Lung (tissue), 13 donors: ENCODE measurements around the gene DCAF12L1. TPM values are rescaled to one million over a fixed set of nuclear protein-coding genes. Genes with fewer than 3 reads are reported as not detected.

ENCODE experiments used
- ATAC-seq: fragments of 200-7000 bp; cut with Tn5 transposase; one replicate; pipeline ENCODE4 v1.9.1; 2020; ENCODE audit warnings: moderate number of reproducible peaks; ENCODE audit not compliant: insufficient read depth, low FRiP score
- DNase-seq, 3 donors: peaks; one replicate each; pipeline ENCODE4 v3.0.0-alpha.2; 2013 to 2017
- H3K27ac ChIP-seq, 2 donors: one replicate each; pipeline ENCODE4 v1.5.1; 2013; ENCODE audit warnings: mild to moderate bottlenecking in 2 of 2, moderate library complexity in 2 of 2, control low read depth in 1 of 2, inconsistent platforms in 1 of 2, low read depth in 1 of 2, low read length in 1 of 2
- H3K27me3 ChIP-seq, 3 donors: one replicate each; pipeline ENCODE4 v1.5.1; 2013; ENCODE audit warnings: low read length in 2 of 3; ENCODE audit not compliant: control insufficient read depth in 3 of 3, insufficient read depth in 3 of 3
- H3K36me3 ChIP-seq, 4 donors: one replicate each; pipeline ENCODE4 v1.5.1; 2013; ENCODE audit warnings: low read length in 4 of 4, mild to moderate bottlenecking in 1 of 4, moderate library complexity in 1 of 4; ENCODE audit not compliant: control insufficient read depth in 4 of 4, insufficient read depth in 4 of 4
- H3K4me1 ChIP-seq, 5 donors: one replicate each; pipeline ENCODE4 v1.5.1; 2013; ENCODE audit warnings: low read length in 5 of 5, mild to moderate bottlenecking in 2 of 5, moderate library complexity in 1 of 5; ENCODE audit not compliant: control insufficient read depth in 5 of 5, insufficient read depth in 5 of 5
- H3K4me3 ChIP-seq: one replicate; pipeline ENCODE4 v1.5.1; 2013; ENCODE audit warnings: mild to moderate bottlenecking, control low read depth, moderate library complexity
- H3K9ac ChIP-seq, 2 donors: one replicate each; pipeline ENCODE4 v1.5.1; 2013; ENCODE audit warnings: low read length in 2 of 2, control low read depth in 1 of 2; ENCODE audit not compliant: insufficient read depth in 1 of 2
- H3K9me3 ChIP-seq, 4 donors: one replicate each; pipeline ENCODE4 v1.5.1; 2013; ENCODE audit warnings: low read length in 3 of 4, mild to moderate bottlenecking in 1 of 4, moderate library complexity in 1 of 4; ENCODE audit not compliant: control insufficient read depth in 4 of 4, insufficient read depth in 3 of 4
- WGBS, 2 donors: extraction: QIAGEN DNeasy Blood & Tissue Kit; methylation state at CpG; one replicate each; pipeline ENCODE4 v1.1.7; 2013; 5-methylcytosine and 5-hydroxymethylcytosine counted together
- polyA plus RNA-seq, 2 donors: library from polyadenylated mRNA; stranded (reverse); fragments of 200-250 nt; gene quantifications; one replicate each; pipeline ENCODE4 v1.2.1, GENCODE V29; 2013
- small RNA-seq: library from RNA; depleted of rRNA; stranded (forward); fragments of <200 nt; gene quantifications from one replicate; pipeline ENCODE3, GENCODE V24; 2014; ENCODE audit warnings: low replicate concordance
- total RNA-seq, 2 donors: library from RNA; depleted of rRNA in 1 of 2; stranded (reverse); fragments of >200 nt in 1 of 2; gene quantifications; one replicate each; pipeline ENCODE4 v1.2.1, GENCODE V29; 2014 to 2021
- TF ChIP-seq, protein P1 (sequence below): IDR thresholded peaks from 2 replicates; pipeline ENCODE4 v1.5.1; 2012; ENCODE audit warnings: mild to moderate bottlenecking; ENCODE audit errors: control extremely low read depth, extremely low read depth
- donor health status: control.
- donor health status: control.
- donor health status: Bipolar disorder and iron deficiency.
- donor health status: healthy.
- donor health status: DM: yes; HTN: yes; CAD: no.

DCAF12L1 gene
- total and polyA plus RNA-seq, 4 donors, result not detected

DNA sequence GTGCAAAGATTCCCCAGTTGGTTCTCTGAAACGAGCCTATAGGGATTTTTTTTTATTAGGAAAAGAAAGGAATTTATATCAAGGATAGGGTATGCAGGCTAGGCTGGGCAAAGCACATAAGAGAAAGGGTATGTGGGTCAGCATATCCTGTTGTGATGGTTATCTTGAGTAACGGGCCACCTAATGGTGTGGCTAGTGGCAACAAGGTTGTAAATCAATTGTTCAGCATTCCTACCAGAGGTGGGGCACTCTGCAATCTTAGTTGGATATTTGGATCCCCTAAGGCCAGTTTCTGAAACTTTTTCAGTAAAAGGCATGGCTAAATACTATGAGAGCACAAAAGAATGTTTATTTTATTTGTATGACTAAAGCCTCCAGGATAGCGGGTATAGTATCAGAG lies 42.7 kb downstream of the DCAF12L1 start:
- TF ChIP-seq, protein P1, sequence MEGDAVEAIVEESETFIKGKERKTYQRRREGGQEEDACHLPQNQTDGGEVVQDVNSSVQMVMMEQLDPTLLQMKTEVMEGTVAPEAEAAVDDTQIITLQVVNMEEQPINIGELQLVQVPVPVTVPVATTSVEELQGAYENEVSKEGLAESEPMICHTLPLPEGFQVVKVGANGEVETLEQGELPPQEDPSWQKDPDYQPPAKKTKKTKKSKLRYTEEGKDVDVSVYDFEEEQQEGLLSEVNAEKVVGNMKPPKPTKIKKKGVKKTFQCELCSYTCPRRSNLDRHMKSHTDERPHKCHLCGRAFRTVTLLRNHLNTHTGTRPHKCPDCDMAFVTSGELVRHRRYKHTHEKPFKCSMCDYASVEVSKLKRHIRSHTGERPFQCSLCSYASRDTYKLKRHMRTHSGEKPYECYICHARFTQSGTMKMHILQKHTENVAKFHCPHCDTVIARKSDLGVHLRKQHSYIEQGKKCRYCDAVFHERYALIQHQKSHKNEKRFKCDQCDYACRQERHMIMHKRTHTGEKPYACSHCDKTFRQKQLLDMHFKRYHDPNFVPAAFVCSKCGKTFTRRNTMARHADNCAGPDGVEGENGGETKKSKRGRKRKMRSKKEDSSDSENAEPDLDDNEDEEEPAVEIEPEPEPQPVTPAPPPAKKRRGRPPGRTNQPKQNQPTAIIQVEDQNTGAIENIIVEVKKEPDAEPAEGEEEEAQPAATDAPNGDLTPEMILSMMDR, result no peak
- no peaks in the 10 kb centered on the region for H3K36me3 ChIP-seq
- H3K27me3 ChIP-seq, result no peaks in the 10 kb centered on the region
- no peak overlapping the region for H3K27ac ChIP-seq
- no peak overlapping the region for H3K9ac ChIP-seq
- DNase-seq, result no peak
- H3K4me1 ChIP-seq, result no peaks in the 10 kb centered on the region
- no peaks in the 10 kb centered on the region for H3K9me3 ChIP-seq
- no peak overlapping the region for H3K4me3 ChIP-seq
- WGBS, 2 donors, result 47 to 66% methylated on average over 3 of the region's 3 CpGs
- ATAC-seq, result no peak

Small RNAs within 50 kb of the gene (small RNA-seq; reads per million reads assigned to genes)
- not detected for gene Z69908.1
